ENCODE measurements around the gene TLN1. TPM values are rescaled to one million over a fixed set of nuclear protein-coding genes. Genes with fewer than 3 reads are reported as not detected.

TLN1 gene
- total RNA-seq, 1 donor from 2014 or later = 226 TPM

GRCh38 chr9:35734096-35734495 lies 2.1 kb upstream of the TLN1 start:
- peaks cover 9% of the 10 kb centered on the region for H3K4me1 Mint-ChIP-seq
- no peak overlapping the region for H3K27ac Mint-ChIP-seq
- H3K36me3 Mint-ChIP-seq = peaks cover 11% of the 10 kb centered on the region
- no peak for TF ChIP-seq CTCF (IDR thresholded peaks at IDR 0.05; ENCODE audit: unreplicated experiment)
- no peaks in the 10 kb centered on the region for H3K9me3 Mint-ChIP-seq
- no peak for DNase-seq (ENCODE audit: low spot score in 2 of 2, unreplicated experiment in 2 of 2)
- peak overlapping the region; percentile 13 for H3K4me3 Mint-ChIP-seq
- no peaks in the 10 kb centered on the region for H3K27me3 Mint-ChIP-seq (ENCODE audit: low read depth)

GRCh38 chr9:35732800-35733541 lies 976 bp upstream of the TLN1 start:
- no peaks in the 10 kb centered on the region for H3K27me3 Mint-ChIP-seq (ENCODE audit: low read depth)
- peaks cover 7% of the 10 kb centered on the region for H3K36me3 Mint-ChIP-seq
- peak overlapping the region; percentile 99 for H3K27ac Mint-ChIP-seq
- peak overlapping the region; percentile 84 for H3K4me3 Mint-ChIP-seq
- no peaks in the 10 kb centered on the region for H3K9me3 Mint-ChIP-seq
- peaks cover 9% of the 10 kb centered on the region for H3K4me1 Mint-ChIP-seq
- DNase-seq (ENCODE audit: low spot score in 2 of 2, unreplicated experiment in 2 of 2) = peak in 1 of 2 experiments; percentile 55
- TF ChIP-seq CTCF (IDR thresholded peaks at IDR 0.05; ENCODE audit: unreplicated experiment) = no peak

- Mint-ChIP-seq H3K9me3 (no peaks in the 10 kb centered on the region), H3K36me3 (peaks cover 3% of the 10 kb centered on the region), H3K27ac (peak overlapping the region; percentile 99), H3K27me3 (ENCODE audit: low read depth) (no peaks in the 10 kb centered on the region), H3K4me1 (peaks cover 9% of the 10 kb centered on the region), H3K4me3 (peak overlapping the region; percentile 84)
- TF ChIP-seq CTCF (IDR thresholded peaks at IDR 0.05; ENCODE audit: unreplicated experiment) = no peak
- peak in 1 of 2 experiments; percentile 66 for DNase-seq (ENCODE audit: low spot score in 2 of 2, unreplicated experiment in 2 of 2)
Measured at GRCh38 chr9:35731415-35732184, 395 bp downstream of the TLN1 start.

- Mint-ChIP-seq H3K27ac (peak overlapping the region; percentile 95), H3K4me1 (peaks cover 9% of the 10 kb centered on the region)
- TF ChIP-seq CTCF (IDR thresholded peaks at IDR 0.05; ENCODE audit: unreplicated experiment) = no peak
Measured at GRCh38 chr9:35730486-35730854, 1.5 kb downstream of the TLN1 start.

GRCh38 chr9:35729700-35730485 lies 2.1 kb downstream of the TLN1 start:
- TF ChIP-seq CTCF (IDR thresholded peaks at IDR 0.05; ENCODE audit: unreplicated experiment) = peak; percentile 45
- H3K27me3 Mint-ChIP-seq (ENCODE audit: low read depth) = no peaks in the 10 kb centered on the region
- H3K27ac Mint-ChIP-seq = peak overlapping the region; percentile 95
- no peak for DNase-seq (ENCODE audit: low spot score in 2 of 2, unreplicated experiment in 2 of 2)
- peaks cover 7% of the 10 kb centered on the region for H3K36me3 Mint-ChIP-seq
- no peaks in the 10 kb centered on the region for H3K9me3 Mint-ChIP-seq
- H3K4me3 Mint-ChIP-seq = peak overlapping the region; percentile 84
- H3K4me1 Mint-ChIP-seq = peaks cover 9% of the 10 kb centered on the region

More at GRCh38 chr9:35730486-35730854, 1.5 kb downstream of the TLN1 start:
- peak overlapping the region; percentile 84 for H3K4me3 Mint-ChIP-seq
- H3K27me3 Mint-ChIP-seq (ENCODE audit: low read depth) = no peaks in the 10 kb centered on the region
- H3K9me3 Mint-ChIP-seq = no peaks in the 10 kb centered on the region
- no peak for DNase-seq (ENCODE audit: low spot score in 2 of 2, unreplicated experiment in 2 of 2)
- H3K36me3 Mint-ChIP-seq = peaks cover 7% of the 10 kb centered on the region

Data from mesothelial cell of epicardium (in vitro differentiated cells).